GM19351 (cell line): Measurements from ENCODE around the gene UFD1.
A peak's percentile ranks its signal among the peaks of the same experiment; 100 is the strongest.

Source experiments
- ATAC-seq: cut with Tn5 transposase; IDR thresholded peaks from one replicate; pipeline ENCODE4 v1.9.1; 2021; ENCODE audit warnings: mild to moderate bottlenecking, moderate library complexity; ENCODE audit not compliant: unreplicated experiment

Gene UFD1

DNA sequence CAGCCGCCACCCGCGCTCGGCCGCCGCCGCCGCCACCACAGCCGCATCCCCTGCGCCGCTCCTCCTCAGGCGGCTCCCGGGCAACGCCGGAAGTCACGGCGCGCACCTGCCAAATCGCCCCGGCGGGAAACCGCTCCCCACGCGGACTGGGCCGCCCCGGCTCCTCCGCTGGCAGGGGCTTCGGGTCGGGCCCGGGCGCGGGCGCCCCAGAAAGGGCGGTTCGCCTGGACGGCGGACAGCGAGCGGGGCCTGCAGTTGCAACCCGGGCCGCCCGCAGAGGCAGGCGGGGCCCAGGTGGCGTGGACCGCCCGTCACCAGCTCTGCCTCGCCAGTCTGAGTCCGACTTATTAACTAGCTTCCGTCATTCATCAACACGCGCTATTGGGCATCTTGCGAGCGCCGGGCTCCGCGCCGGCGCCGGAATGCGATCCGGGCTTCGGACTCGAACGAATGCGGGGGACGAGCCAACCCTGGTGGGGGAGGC lies 47.3 kb downstream of the UFD1 start, which contains the start of gene HIRA:
Gene HIRA (minus strand): TSS at position 85 of the 484 bp plus-strand sequence. CDS start 257 bp downstream, outside the sequence.
- ATAC-seq: peak; percentile 36

GRCh38 chr22:19430890-19431541 lies 48.0 kb downstream of the UFD1 start:
- ATAC-seq: no peak

GRCh38 chr22:19429950-19430889 lies 48.8 kb downstream of the UFD1 start:
- no peak for ATAC-seq

DNA sequence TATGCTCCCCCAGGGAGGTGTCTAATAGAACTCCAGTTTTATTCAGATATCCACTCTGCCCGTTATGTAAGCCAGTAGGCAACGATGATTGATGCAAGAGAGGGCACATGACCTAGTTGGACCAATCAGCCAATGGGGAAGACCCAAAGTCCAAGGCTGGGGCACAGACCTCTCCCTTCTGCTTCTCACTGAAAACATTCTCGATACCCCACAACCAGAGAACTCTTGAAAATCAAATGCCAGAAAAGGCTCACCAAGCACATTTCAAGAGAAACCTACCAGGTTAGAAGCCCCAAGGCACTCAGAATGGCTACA lies 54.9 kb downstream of the UFD1 start:
- no peak for ATAC-seq

DNA sequence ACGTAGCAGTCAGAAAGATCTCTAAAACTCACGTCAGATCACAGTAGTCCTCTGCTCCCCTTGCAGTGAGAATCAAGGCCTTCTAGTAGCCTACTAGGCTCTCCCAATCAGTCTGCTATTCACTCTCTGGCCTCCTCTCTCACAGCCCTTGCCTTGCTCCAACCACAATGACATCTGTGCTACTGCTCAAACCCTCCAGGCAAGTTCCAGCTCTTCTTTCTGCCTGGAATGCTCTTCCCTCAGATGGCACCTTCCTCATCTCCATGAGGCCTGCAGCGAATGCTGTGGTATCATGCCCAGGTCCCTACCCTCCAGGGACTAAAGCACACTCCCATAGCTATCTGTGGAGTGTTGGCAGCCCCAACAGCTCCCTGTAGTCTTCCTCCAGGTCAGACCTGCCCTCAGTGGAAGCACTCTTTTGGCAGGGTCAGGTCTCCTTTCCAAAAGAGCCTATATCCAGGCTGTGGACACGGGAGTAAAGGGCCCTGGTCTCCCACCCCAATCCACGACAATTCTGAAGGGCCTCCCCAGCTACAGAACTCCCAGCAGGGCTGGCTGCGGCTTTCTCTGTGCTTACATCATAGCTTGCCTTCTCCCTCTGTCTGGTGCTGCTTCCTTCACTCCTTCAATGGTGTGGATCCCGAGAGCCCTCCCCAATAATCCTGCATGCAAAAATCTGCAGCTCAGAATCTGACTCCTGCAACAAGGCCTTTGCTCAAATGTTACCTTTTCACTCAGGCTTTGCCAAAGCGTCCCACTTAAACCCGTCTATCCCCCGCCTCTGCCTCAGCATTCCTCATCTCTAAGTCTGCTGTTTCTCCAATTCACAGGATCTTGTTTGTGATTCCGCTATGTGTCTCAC lies 56.3 kb downstream of the UFD1 start:
- ATAC-seq: no peak

DNA sequence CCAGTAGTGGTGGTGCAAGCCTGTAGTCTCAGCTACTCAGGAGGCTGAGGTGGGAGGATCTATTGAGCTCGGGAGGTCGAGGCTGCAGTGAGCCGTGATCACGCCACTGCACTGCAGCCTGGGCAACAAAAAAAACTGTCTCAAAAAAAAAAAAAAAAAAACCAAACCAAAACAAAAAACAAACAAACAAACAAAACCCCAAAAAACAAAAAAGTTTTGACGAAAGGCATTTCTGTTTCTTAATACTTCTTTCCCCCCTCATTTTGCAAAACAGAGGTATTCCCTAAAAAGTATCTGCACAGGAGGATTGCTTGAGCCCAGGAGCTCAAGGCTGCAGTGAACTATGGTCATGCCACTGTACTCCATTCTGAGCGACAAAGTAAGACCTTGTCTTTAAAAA lies 58.7 kb downstream of the UFD1 start:
- no peak for ATAC-seq

- no peak for ATAC-seq
These were observed 59.4 kb downstream of the UFD1 start for GRCh38 chr22:19419464-19420178.

- ATAC-seq: no peak
These were observed 59.9 kb downstream of the UFD1 start for GRCh38 chr22:19419086-19419463.

- ATAC-seq: no peak
These were observed 66.1 kb downstream of the UFD1 start for GRCh38 chr22:19412923-19413322.

GRCh38 chr22:19412478-19412877 lies 66.5 kb downstream of the UFD1 start:
- ATAC-seq: no peak

- ATAC-seq: no peak
These were observed 67.3 kb downstream of the UFD1 start for GRCh38 chr22:19411690-19412045.

DNA sequence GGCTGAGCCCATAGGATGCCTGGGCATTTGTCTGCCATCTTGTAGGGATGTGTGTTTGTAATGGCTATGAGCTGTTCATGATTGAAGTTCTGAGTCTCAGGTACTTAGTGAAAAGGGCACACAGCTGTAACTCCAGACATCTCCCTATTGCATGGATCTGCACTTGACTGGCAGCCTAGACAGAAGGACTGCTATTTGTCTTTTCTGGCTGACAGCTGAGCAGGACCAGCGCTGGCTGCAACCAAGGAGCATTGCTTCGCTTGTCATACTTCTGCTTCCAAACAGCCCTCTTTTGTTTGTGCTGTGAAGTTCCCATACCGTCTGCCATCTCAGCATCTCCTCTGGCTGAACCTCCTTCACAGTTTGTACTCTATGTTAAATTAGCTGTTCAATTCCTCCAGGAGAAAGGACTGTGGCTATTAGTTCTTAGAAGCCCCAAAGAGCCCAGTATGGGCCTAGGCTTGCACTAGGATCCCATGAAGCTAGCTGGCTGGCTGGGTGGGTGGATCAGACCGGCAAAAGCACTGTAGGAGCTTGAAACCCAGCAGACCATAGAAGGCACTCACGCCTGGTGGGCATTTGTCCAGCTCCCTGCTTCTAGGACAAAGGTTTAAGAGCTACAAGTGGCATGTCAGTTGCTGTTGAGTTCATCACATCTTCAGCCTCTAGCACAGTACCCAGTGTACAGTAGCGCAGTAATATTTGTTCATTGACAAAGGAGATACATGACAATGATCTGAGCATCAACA lies 67.9 kb downstream of the UFD1 start:
- no peak for ATAC-seq

GRCh38 chr22:19407649-19408606 lies 71.1 kb downstream of the UFD1 start:
- ATAC-seq: no peak

DNA sequence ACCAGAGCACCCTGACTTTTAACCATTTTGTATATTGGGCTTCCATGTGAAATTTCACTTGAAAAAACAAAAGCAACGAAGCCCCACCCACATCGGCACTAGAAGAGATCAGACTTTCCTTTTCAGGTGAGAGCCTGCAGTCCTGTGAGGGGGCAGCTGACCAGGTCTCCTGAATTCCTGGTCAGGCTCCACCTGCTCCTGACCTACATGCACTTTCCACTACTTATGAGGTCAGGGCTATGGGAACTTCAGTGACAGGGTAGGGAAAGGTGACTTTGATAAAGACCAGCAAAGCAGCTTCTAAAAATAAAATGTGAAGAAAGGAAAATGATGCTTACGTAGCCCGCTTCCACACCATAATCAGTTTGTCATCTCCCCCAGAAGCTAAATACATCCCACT lies 72.1 kb downstream of the UFD1 start:
- no peak for ATAC-seq

DNA sequence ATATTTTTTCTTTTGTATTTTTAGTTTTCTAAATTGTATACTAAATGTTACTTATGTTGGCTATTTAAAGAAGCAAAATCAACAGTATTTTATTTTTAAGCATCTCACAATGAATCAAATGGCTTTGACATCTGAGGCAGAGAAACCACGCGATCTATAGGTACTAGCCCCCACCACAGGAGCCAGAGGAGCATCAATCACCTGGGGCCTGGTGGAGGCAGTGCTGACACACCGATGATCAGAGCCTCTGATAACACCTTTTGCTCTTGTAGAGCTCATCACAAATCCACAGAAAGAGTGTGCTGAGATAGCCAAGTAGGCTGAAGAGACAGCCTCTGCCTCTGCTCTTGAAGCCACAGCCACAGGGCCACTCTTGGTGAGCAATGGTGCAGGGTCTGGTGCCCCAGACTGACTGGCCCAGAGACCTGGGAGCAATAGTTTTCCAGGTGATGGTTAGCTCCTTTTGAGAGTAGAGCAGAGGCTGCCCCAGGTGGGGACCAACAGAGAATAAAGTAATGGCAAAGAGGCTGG lies 72.6 kb downstream of the UFD1 start:
- ATAC-seq: no peak

GRCh38 chr22:19405652-19406051 lies 73.3 kb downstream of the UFD1 start:
- no peak for ATAC-seq

- ATAC-seq: no peak
These were observed 73.9 kb downstream of the UFD1 start for GRCh38 chr22:19405133-19405532.

DNA sequence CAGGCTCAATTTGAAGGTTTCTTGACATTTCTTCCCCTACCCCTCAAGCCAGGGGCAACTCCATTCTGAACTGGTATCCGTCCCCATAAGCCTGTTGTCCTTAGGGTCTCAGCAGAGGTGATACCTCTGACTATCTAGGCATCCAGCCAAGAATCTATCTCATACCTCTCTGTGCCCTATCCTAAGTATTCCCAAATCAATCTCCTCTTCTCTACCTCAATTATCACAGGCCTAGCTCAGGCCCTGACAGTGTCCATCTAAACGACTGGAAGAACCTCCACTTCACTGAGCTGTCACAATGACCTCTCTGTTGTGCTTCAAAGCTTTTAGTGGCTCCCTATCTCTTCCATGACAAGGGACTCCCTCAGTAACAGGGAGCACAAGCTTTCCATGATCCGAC lies 74.3 kb downstream of the UFD1 start:
- ATAC-seq: no peak
